ENCODE data around the gene SNX3. TPM values are rescaled to one million over a fixed set of nuclear protein-coding genes. Genes with fewer than 3 reads are reported as not detected.

The SNX3 gene
- polyA plus RNA-seq, 1 donor from 2014 or later, result 135 TPM

DNA sequence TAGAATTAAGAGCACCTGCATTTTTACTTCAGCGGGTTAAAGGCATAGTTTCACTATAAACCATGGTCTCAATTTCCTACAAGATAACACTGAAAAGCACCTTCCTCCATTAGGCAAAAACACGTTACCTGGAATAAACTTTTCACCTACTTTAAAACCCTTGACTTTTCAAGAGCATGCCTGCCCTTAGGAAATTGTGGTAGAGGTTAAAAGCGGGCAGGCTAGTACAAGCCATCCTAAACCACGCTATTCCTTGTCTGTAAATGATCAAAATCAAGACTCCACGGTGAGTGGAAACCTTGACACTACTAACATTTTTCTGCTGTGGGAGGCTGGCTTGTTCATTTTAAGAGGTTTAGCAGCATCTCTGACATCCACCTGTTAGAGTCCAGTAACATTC, 51.1 kb downstream of the SNX3 start:
- no peaks in the 10 kb centered on the region for H4K20me1 ChIP-seq (ENCODE audit: insufficient read depth)
- H3K4me2 ChIP-seq (ENCODE audit: low read length), result no peak overlapping the region
- H3F3A ChIP-seq (ENCODE audit: insufficient read depth, low read length, poor library complexity, severe bottlenecking), result no peaks in the 10 kb centered on the region
- H3K27me3 ChIP-seq (ENCODE audit: insufficient read depth, low read depth, low read length), result no peaks in the 10 kb centered on the region
- H3K36me3 ChIP-seq (ENCODE audit: insufficient read depth, low read length), result no peaks in the 10 kb centered on the region
- no peak overlapping the region for H3K27ac ChIP-seq (ENCODE audit: low read length)
- no peak overlapping the region for H3K4me3 ChIP-seq (ENCODE audit: low read length)
- H2AFZ ChIP-seq (ENCODE audit: low read depth, low read length), result no peak overlapping the region
- H3K79me2 ChIP-seq (replicated peaks; ENCODE audit: insufficient read depth, low read length), result no peaks in the 10 kb centered on the region
- TF ChIP-seq SMC3 (conservative IDR thresholded peaks at IDR 0.05; ENCODE audit: poor library complexity) (no peak), RAD21 (conservative IDR thresholded peaks at IDR 0.05) (no peak), MXI1 (conservative IDR thresholded peaks at IDR 0.05; ENCODE audit: poor library complexity, severe bottlenecking) (no peak), TAF1 (IDR thresholded peaks at IDR 0.05; ENCODE audit: low read depth) (no peak), EZH2 (IDR thresholded peaks at IDR 0.05; ENCODE audit: borderline replicate concordance, insufficient read depth, low read length, poor library complexity, severe bottlenecking) (no peak), EP300 (conservative IDR thresholded peaks at IDR 0.05; ENCODE audit: poor library complexity, severe bottlenecking) (no peak), POLR2AphosphoS5 (IDR thresholded peaks at IDR 0.05) (no peak)
- TF ChIP-seq, protein P1, sequence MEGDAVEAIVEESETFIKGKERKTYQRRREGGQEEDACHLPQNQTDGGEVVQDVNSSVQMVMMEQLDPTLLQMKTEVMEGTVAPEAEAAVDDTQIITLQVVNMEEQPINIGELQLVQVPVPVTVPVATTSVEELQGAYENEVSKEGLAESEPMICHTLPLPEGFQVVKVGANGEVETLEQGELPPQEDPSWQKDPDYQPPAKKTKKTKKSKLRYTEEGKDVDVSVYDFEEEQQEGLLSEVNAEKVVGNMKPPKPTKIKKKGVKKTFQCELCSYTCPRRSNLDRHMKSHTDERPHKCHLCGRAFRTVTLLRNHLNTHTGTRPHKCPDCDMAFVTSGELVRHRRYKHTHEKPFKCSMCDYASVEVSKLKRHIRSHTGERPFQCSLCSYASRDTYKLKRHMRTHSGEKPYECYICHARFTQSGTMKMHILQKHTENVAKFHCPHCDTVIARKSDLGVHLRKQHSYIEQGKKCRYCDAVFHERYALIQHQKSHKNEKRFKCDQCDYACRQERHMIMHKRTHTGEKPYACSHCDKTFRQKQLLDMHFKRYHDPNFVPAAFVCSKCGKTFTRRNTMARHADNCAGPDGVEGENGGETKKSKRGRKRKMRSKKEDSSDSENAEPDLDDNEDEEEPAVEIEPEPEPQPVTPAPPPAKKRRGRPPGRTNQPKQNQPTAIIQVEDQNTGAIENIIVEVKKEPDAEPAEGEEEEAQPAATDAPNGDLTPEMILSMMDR (IDR thresholded peaks at IDR 0.05; ENCODE audit: poor library complexity, severe bottlenecking), result no peak
- TF ChIP-seq, protein P2, sequence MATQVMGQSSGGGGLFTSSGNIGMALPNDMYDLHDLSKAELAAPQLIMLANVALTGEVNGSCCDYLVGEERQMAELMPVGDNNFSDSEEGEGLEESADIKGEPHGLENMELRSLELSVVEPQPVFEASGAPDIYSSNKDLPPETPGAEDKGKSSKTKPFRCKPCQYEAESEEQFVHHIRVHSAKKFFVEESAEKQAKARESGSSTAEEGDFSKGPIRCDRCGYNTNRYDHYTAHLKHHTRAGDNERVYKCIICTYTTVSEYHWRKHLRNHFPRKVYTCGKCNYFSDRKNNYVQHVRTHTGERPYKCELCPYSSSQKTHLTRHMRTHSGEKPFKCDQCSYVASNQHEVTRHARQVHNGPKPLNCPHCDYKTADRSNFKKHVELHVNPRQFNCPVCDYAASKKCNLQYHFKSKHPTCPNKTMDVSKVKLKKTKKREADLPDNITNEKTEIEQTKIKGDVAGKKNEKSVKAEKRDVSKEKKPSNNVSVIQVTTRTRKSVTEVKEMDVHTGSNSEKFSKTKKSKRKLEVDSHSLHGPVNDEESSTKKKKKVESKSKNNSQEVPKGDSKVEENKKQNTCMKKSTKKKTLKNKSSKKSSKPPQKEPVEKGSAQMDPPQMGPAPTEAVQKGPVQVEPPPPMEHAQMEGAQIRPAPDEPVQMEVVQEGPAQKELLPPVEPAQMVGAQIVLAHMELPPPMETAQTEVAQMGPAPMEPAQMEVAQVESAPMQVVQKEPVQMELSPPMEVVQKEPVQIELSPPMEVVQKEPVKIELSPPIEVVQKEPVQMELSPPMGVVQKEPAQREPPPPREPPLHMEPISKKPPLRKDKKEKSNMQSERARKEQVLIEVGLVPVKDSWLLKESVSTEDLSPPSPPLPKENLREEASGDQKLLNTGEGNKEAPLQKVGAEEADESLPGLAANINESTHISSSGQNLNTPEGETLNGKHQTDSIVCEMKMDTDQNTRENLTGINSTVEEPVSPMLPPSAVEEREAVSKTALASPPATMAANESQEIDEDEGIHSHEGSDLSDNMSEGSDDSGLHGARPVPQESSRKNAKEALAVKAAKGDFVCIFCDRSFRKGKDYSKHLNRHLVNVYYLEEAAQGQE (IDR thresholded peaks at IDR 0.05; ENCODE audit: borderline replicate concordance), result no peak
- no peak overlapping the region for H3K9ac ChIP-seq (ENCODE audit: low read length)
- no peaks in the 10 kb centered on the region for H3K9me2 ChIP-seq (ENCODE audit: insufficient read depth, low read length)
- H3K9me3 ChIP-seq (ENCODE audit: low read length), result no peaks in the 10 kb centered on the region

DNA sequence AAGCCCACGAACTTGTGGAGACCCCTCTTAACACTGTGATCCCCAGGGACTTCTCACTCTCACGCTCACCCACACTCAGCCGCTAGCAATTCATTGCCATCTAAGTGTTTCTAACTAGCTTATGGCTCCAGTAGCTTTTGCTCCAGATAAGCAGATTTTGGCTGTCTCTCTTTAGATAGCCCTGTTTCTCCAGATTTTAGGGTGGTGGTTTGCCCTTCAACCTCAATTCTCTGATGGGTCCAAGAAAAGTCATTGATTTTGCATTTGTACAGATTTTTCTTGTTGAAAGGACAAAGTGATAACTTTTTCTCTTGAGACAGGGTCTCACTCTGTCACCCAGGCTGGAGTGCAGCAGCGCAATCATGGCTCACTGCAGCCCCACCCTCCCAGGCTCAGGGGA, 53.8 kb downstream of the SNX3 start:
- no peak overlapping the region for H2AFZ ChIP-seq (ENCODE audit: low read depth, low read length)
- no peaks in the 10 kb centered on the region for H3K79me2 ChIP-seq (replicated peaks; ENCODE audit: insufficient read depth, low read length)
- TF ChIP-seq MXI1 (conservative IDR thresholded peaks at IDR 0.05; ENCODE audit: poor library complexity, severe bottlenecking) (no peak), EP300 (conservative IDR thresholded peaks at IDR 0.05; ENCODE audit: poor library complexity, severe bottlenecking) (no peak), TAF1 (IDR thresholded peaks at IDR 0.05; ENCODE audit: low read depth) (no peak), SMC3 (conservative IDR thresholded peaks at IDR 0.05; ENCODE audit: poor library complexity) (no peak)
- TF ChIP-seq, protein P2 (IDR thresholded peaks at IDR 0.05; ENCODE audit: borderline replicate concordance), result no peak
- no peaks in the 10 kb centered on the region for H3K9me2 ChIP-seq (ENCODE audit: insufficient read depth, low read length)
- no peak overlapping the region for H3K4me2 ChIP-seq (ENCODE audit: low read length)
- no peak overlapping the region for H3K9ac ChIP-seq (ENCODE audit: low read length)
- no peaks in the 10 kb centered on the region for H4K20me1 ChIP-seq (ENCODE audit: insufficient read depth)
- no peak overlapping the region for H3K27ac ChIP-seq (ENCODE audit: low read length)
- no peak overlapping the region for H3K4me3 ChIP-seq (ENCODE audit: low read length)
- no peaks in the 10 kb centered on the region for H3K36me3 ChIP-seq (ENCODE audit: insufficient read depth, low read length)
- no peaks in the 10 kb centered on the region for H3K9me3 ChIP-seq (ENCODE audit: low read length)
- H3K27me3 ChIP-seq (ENCODE audit: insufficient read depth, low read depth, low read length), result no peaks in the 10 kb centered on the region
- no peaks in the 10 kb centered on the region for H3F3A ChIP-seq (ENCODE audit: insufficient read depth, low read length, poor library complexity, severe bottlenecking)
